H1 (cell line): Measurements from ENCODE around the gene KCNMA1. TPM values are rescaled to one million over a fixed set of nuclear protein-coding genes. Genes with fewer than 3 reads are reported as not detected.

Source experiments
- CTCF ChIA-PET: fragments of 300-600 bp; sonication (Branson Sonifier 250); formaldehyde crosslinking; loops from one replicate; lab custom pipeline; 2021; ENCODE audit not compliant: partially characterized antibody; lab: Charles Lee
- POLR2A ChIA-PET: fragments of 300-600 bp; sonication (Branson Sonifier 250); formaldehyde crosslinking; loops from one replicate; lab custom pipeline; 2021; ENCODE audit warnings: inconsistent platforms; ENCODE audit not compliant: partially characterized antibody; lab: Charles Lee
- DNase-seq, 2 experiments: peaks; one replicate each; pipeline versions ENCODE4 v3.0.0 to v3.0.0-alpha.2; 2010 to 2022; ENCODE audit warnings: low spot score in 2 of 2, low read depth in 1 of 2, mixed read lengths in 1 of 2
- FAIRE-seq: peaks from 2 replicates; lab custom pipeline; 2011; peaks lifted over from hg19 to GRCh38; lab: Jason Lieb, UNC
- H2AFZ ChIP-seq: 2 replicates; pipeline ENCODE4 v1.8.1; 2012; ENCODE audit warnings: low read length, inconsistent platforms
- H2AK5ac ChIP-seq: 2 replicates; pipeline ENCODE4 v1.6.1; 2013; ENCODE audit warnings: low read depth, low read length
- H2BK120ac ChIP-seq: replicated peaks from 2 replicates; pipeline ENCODE3; 2013; ENCODE audit warnings: low read depth, low read length, inconsistent platforms
- H2BK12ac ChIP-seq: 2 replicates; pipeline ENCODE4 v1.6.1; 2013; ENCODE audit warnings: low read depth, low read length
- H2BK15ac ChIP-seq: 2 replicates; pipeline ENCODE4 v1.6.1; 2013; ENCODE audit warnings: low read length
- H2BK20ac ChIP-seq: 2 replicates; pipeline ENCODE4 v1.6.1; 2013; ENCODE audit warnings: low read length
- H2BK5ac ChIP-seq: 2 replicates; pipeline ENCODE4 v1.6.1; 2013; ENCODE audit warnings: low read depth, low read length
- H3K14ac ChIP-seq: 2 replicates; pipeline ENCODE4 v1.6.1; 2013; ENCODE audit warnings: inconsistent platforms; ENCODE audit not compliant: insufficient read length
- H3K18ac ChIP-seq: 2 replicates; pipeline ENCODE4 v1.6.1; 2013; ENCODE audit warnings: low read length; ENCODE audit errors: extremely low read depth
- H3K23ac ChIP-seq: 2 replicates; pipeline ENCODE4 v1.6.1; 2013; ENCODE audit warnings: inconsistent platforms; ENCODE audit not compliant: insufficient read length
- H3K23me2 ChIP-seq: 2 replicates; pipeline ENCODE4 v1.6.1; 2013; ENCODE audit warnings: low read depth, low read length
- H3K27ac ChIP-seq: 2 replicates; pipeline ENCODE4 v1.6.1; 2011; ENCODE audit warnings: low read depth, low read length, inconsistent platforms
- H3K27me3 ChIP-seq, 4 experiments: replicated peaks in 1 of 4; 1 replicate in 1 of 4; 2 replicates in 3 of 4; pipeline versions ENCODE4 v1.6.1 to v1.8.1; 2011 to 2013; ENCODE audit warnings: low read length in 3 of 4, mild to moderate bottlenecking in 3 of 4, inconsistent platforms in 2 of 4, mixed read lengths in 2 of 4, moderate library complexity in 1 of 4; ENCODE audit not compliant: control insufficient read depth in 3 of 4, insufficient read depth in 3 of 4; ENCODE audit errors: extremely low read depth in 1 of 4
- H3K36me3 ChIP-seq, 4 experiments: 2 replicates each; pipeline versions ENCODE4 v1.6.1 to v1.8.1; 2011 to 2013; ENCODE audit warnings: mild to moderate bottlenecking in 4 of 4, low read length in 3 of 4, moderate library complexity in 2 of 4, control low read depth in 1 of 4, inconsistent platforms in 1 of 4; ENCODE audit not compliant: insufficient read depth in 4 of 4, control insufficient read depth in 2 of 4
- H3K4ac ChIP-seq: replicated peaks from 2 replicates; pipeline ENCODE3; 2013; ENCODE audit warnings: low read length, low read depth, mixed read lengths, inconsistent platforms; ENCODE audit not compliant: insufficient read length
- H3K4me1 ChIP-seq, 4 experiments: replicated peaks in 1 of 4; 1 replicate in 1 of 4; 2 replicates in 3 of 4; pipeline versions ENCODE4 v1.6.1 to v1.8.1; 2011 to 2013; ENCODE audit warnings: low read length in 3 of 4, inconsistent platforms in 2 of 4, mixed read lengths in 1 of 4; ENCODE audit not compliant: insufficient read depth in 4 of 4, control insufficient read depth in 3 of 4
- H3K4me2 ChIP-seq, 2 experiments: 2 replicates each; pipeline versions ENCODE4 v1.6.1 to v1.8.1; 2011 to 2013; ENCODE audit warnings: low read depth in 2 of 2, low read length in 2 of 2, control low read depth in 1 of 2, inconsistent platforms in 1 of 2, mild to moderate bottlenecking in 1 of 2; ENCODE audit not compliant: insufficient read depth in 1 of 2
- H3K4me3 ChIP-seq, 4 experiments: fragments of 200-600, 300-600 bp in 1 of 4; sonication (generic), shearing (Covaris generic), sonication (Bioruptor Twin) in 1 of 4; 2 replicates each; pipeline versions ENCODE4 v1.5.1 to v1.8.1; 2011 to 2016; ENCODE audit warnings: low read length in 4 of 4, low read depth in 3 of 4, control low read depth in 2 of 4, inconsistent platforms in 2 of 4, mild to moderate bottlenecking in 2 of 4, mixed read lengths in 1 of 4, moderate library complexity in 1 of 4; ENCODE audit not compliant: insufficient read depth in 2 of 4; ENCODE audit errors: extremely low read depth in 1 of 4
- H3K56ac ChIP-seq: replicated peaks from 2 replicates; pipeline ENCODE3; 2013; ENCODE audit warnings: low read depth, mild to moderate bottlenecking, mixed read lengths, low read length, inconsistent platforms; ENCODE audit not compliant: insufficient read length
- H3K79me1 ChIP-seq: 2 replicates; pipeline ENCODE4 v1.6.1; 2013; ENCODE audit warnings: low read depth, low read length, control low read depth
- H3K79me2 ChIP-seq, 2 experiments: 2 replicates each; pipeline versions ENCODE4 v1.6.1 to v1.8.1; 2012 to 2013; ENCODE audit warnings: low read length in 2 of 2, mild to moderate bottlenecking in 2 of 2, inconsistent platforms in 1 of 2; ENCODE audit not compliant: insufficient read depth in 2 of 2, control insufficient read depth in 1 of 2
- H3K9ac ChIP-seq, 4 experiments: replicated peaks in 1 of 4; 1 replicate in 1 of 4; 2 replicates in 3 of 4; pipeline versions ENCODE4 v1.6.1 to v1.8.1; 2011 to 2013; ENCODE audit warnings: low read depth in 3 of 4, low read length in 3 of 4, control low read depth in 2 of 4, mild to moderate bottlenecking in 2 of 4, moderate library complexity in 2 of 4, inconsistent platforms in 1 of 4; ENCODE audit errors: extremely low read depth in 1 of 4
- H3K9me3 ChIP-seq, 2 experiments: 2 replicates each; pipeline versions ENCODE4 v1.6.1 to v1.8.1; 2012 to 2013; ENCODE audit warnings: mild to moderate bottlenecking in 2 of 2, moderate library complexity in 2 of 2, control low read depth in 1 of 2, inconsistent platforms in 1 of 2, low read depth in 1 of 2, low read length in 1 of 2, mixed read lengths in 1 of 2; ENCODE audit not compliant: insufficient read depth in 2 of 2
- H4K20me1 ChIP-seq, 2 experiments: replicated peaks in 1 of 2; 2 replicates each; pipeline versions ENCODE3 to v1.8.1; 2011 to 2013; ENCODE audit warnings: inconsistent platforms in 2 of 2, low read length in 2 of 2, mild to moderate bottlenecking in 1 of 2; ENCODE audit not compliant: insufficient read depth in 2 of 2, control insufficient read depth in 1 of 2
- H4K5ac ChIP-seq: 2 replicates; pipeline ENCODE4 v1.6.1; 2013; ENCODE audit warnings: low read length, low read depth, mixed read lengths, inconsistent platforms; ENCODE audit not compliant: insufficient read length
- H4K8ac ChIP-seq: 2 replicates; pipeline ENCODE4 v1.8.0; 2013; ENCODE audit warnings: mild to moderate bottlenecking, moderate library complexity, low read length, inconsistent platforms; ENCODE audit not compliant: insufficient read depth; ENCODE audit errors: extremely low read depth
- H4K91ac ChIP-seq: replicated peaks from 2 replicates; pipeline ENCODE3; 2013; ENCODE audit warnings: low read length, mixed read lengths, inconsistent platforms; ENCODE audit not compliant: insufficient read length
- MAFK ChIP-seq: IDR thresholded peaks from 2 replicates; pipeline ENCODE4 v1.6.1; 2012; ENCODE audit warnings: low read depth, mild to moderate bottlenecking, improper control_type of control experiment, low read length
- NANOG ChIP-seq: IDR thresholded peaks from 2 replicates; pipeline ENCODE4 v1.6.1; 2011; ENCODE audit warnings: low read length, low read depth, mild to moderate bottlenecking, inconsistent platforms; ENCODE audit not compliant: insufficient read depth, poor library complexity, severe bottlenecking
- RBBP5 ChIP-seq: IDR thresholded peaks from 2 replicates; pipeline ENCODE4 v1.7.1; 2012; ENCODE audit warnings: low read depth, mild to moderate bottlenecking, inconsistent platforms, low read length, moderate library complexity, borderline replicate concordance
- RNF2 ChIP-seq: fragments of 200-900, 300-1000 bp; sonication (generic); IDR thresholded peaks from 2 replicates; pipeline ENCODE4 v1.7.1; 2016; ENCODE audit warnings: borderline replicate concordance, low read depth, mild to moderate bottlenecking, antibody characterized with exemption, low read length; ENCODE audit not compliant: poor library complexity, severe bottlenecking; ENCODE audit errors: missing control alignments
- SAP30 ChIP-seq: fragments of 300-600 bp; sonication (generic); IDR thresholded peaks from 2 replicates; pipeline ENCODE4 v1.7.1; 2012; ENCODE audit warnings: low read length, moderate library complexity, mild to moderate bottlenecking, inconsistent platforms; ENCODE audit not compliant: insufficient read depth, insufficient replicate concordance
- WGBS, 2 experiments: shearing (Covaris generic) in 1 of 2; methylation state at CpG; one replicate each; pipeline versions ENCODE4 v1.1.6 to v1.1.7; 2013 to 2015; ENCODE audit warnings: low lambda C conversion rate in 2 of 2, mixed read lengths in 2 of 2, inconsistent platforms in 1 of 2, low coverage in 1 of 2, missing lambda C conversion rate in 1 of 2; ENCODE audit not compliant: insufficient replicate concordance in 2 of 2, insufficient coverage in 1 of 2, insufficient read length in 1 of 2; ENCODE audit errors: extremely low coverage in 1 of 2, missing lambda C conversion rate in 1 of 2; 5-methylcytosine and 5-hydroxymethylcytosine counted together
- polyA plus RNA-seq, 7 experiments: library from polyadenylated mRNA; depleted of rRNA in 3 of 7; stranded (reverse) in 5 of 7; unstranded in 2 of 7; fragments of >200 nt in 5 of 7; fragments of 200-250 nt in 2 of 7; gene quantifications; 1 replicate in 5 of 7; 2 replicates in 1 of 7; 4 replicates in 1 of 7; pipeline versions ENCODE4 v1.2.1 to v1.2.3, GENCODE V29; 2011 to 2013; ENCODE audit warnings: missing spikeins in 2 of 7, mixed read lengths in 2 of 7
- total RNA-seq: library from RNA; stranded (reverse); fragmentation: NEBNext Ultra II Directional; extraction: Animal tissue kit (Norgen Biotek cat#: 25700); gene quantifications from 2 replicates; pipeline ENCODE4 v1.2.1, GENCODE V29; 2021

KCNMA1 gene
- total and polyA plus RNA-seq, 2 of the 8 experiments (the other 6 are each of a cell fraction or from before 2014, with no cell fraction given) = 10.2 to 11.1 TPM

GRCh38 chr10:77599651-77600050 lies 38.0 kb downstream of the KCNMA1 start:
- Histone ChIP-seq H3K9me3 (no peaks in the 10 kb centered on the region), H2AK5ac (no peak overlapping the region), H3K14ac (no peak overlapping the region), H3K4ac (no peak overlapping the region), H2BK5ac (no peak overlapping the region), H3K4me2 (no peak overlapping the region), H3K36me3 (no peaks in the 10 kb centered on the region), H3K27me3 (no peaks in the 10 kb centered on the region), H3K56ac (no peak overlapping the region), H2BK20ac (no peak overlapping the region), H2AFZ (no peak overlapping the region), H4K8ac (no peak overlapping the region), H4K5ac (no peak overlapping the region), H2BK15ac (no peak overlapping the region), H3K79me1 (no peaks in the 10 kb centered on the region), H3K18ac (no peak overlapping the region), H2BK120ac (no peak overlapping the region), H4K91ac (no peak overlapping the region), H3K79me2 (no peaks in the 10 kb centered on the region), H3K23ac (no peak overlapping the region), H3K4me3 (no peak overlapping the region), H3K27ac (no peak overlapping the region), H4K20me1 (no peaks in the 10 kb centered on the region), H3K4me1 (peaks cover 1 to 8% (median 4%) of the 10 kb centered on the region in 4 experiments; a peak in 4 of 7 replicates), H3K9ac (no peak overlapping the region), H2BK12ac (no peak overlapping the region), H3K23me2 (no peaks in the 10 kb centered on the region)
- ChIA-PET POLR2A (no interaction called here), CTCF (interaction anchor here (0.6 to 2.2 kb wide), 8 partner anchors 41 to 348 kb away, joined by 3 to 7 read pairs (median 3); no protein-coding TSS in a partner anchor)
- FAIRE-seq = no peak
- no peak for DNase-seq
- TF ChIP-seq MAFK = no peak
- TF ChIP-seq RBBP5 = no peak
- TF ChIP-seq RNF2 = no peak
- no peak for TF ChIP-seq SAP30
- no peak for TF ChIP-seq NANOG
- WGBS, 2 experiments = 84% methylated on average over 4 of the region's 4 CpGs; no CpG with 5 or more reads in 1 of the 2 experiments
